T follicular helper cell (primary cell): ENCODE data around the gene FTO.
"Not testable (repeated sequence)": the region's sequence is repeated elsewhere in the genome, so short reads cannot be mapped to it uniquely, and the experiment has no call there.

Experiments
- DNase-seq: peaks from one replicate; pipeline ENCODE4 v3.0.0-alpha.2; 2020; ENCODE audit warnings: low read depth

Gene FTO

GRCh38 chr16:54181683-54182329, 477.9 kb downstream of the FTO start:
- DNase-seq = not testable (repeated sequence)

GRCh38 chr16:54185045-54185444, 481.1 kb downstream of the FTO start:
- DNase-seq = no peak

- DNase-seq = no peak
Measured at GRCh38 chr16:54191163-54191562, 487.2 kb downstream of the FTO start.

GRCh38 chr16:54191592-54191991, 487.6 kb downstream of the FTO start:
- DNase-seq = no peak

GRCh38 chr16:54193013-54193664, 489.2 kb downstream of the FTO start:
- no peak for DNase-seq

- no peak for DNase-seq
Measured at GRCh38 chr16:54193665-54194333, 489.8 kb downstream of the FTO start.

- DNase-seq = no peak
Measured at GRCh38 chr16:54194334-54194743, 490.4 kb downstream of the FTO start.

- DNase-seq = no peak
Measured at GRCh38 chr16:54197758-54198157, 493.8 kb downstream of the FTO start.

- DNase-seq = no peak
Measured at GRCh38 chr16:54199487-54200160, 495.7 kb downstream of the FTO start.

- DNase-seq = no peak
Measured at GRCh38 chr16:54200161-54200534, 496.2 kb downstream of the FTO start.

- DNase-seq = no peak
Measured at GRCh38 chr16:54200720-54201119, 496.8 kb downstream of the FTO start.

- no peak for DNase-seq
Measured at GRCh38 chr16:54201200-54201599, 497.2 kb downstream of the FTO start.
